Activated CD4-positive, CD25-positive, alpha-beta regulatory T cell treated with anti-CD3 and anti-CD28 coated beads, Interleukin-2, amount 50 U/mL, for 16 hours (primary cell): ENCODE results near the gene DHH.

ENCODE experiments used
- DNase-seq: peaks from one replicate; pipeline ENCODE4 v3.0.0-alpha.2; 2020; ENCODE audit warnings: low read depth, low spot score

Gene DHH

GRCh38 chr12:49050507-49051372, 43.9 kb downstream of the DHH start:
- DNase-seq = no peak

- no peak for DNase-seq
Observed at GRCh38 chr12:49049566-49050224, 44.9 kb downstream of the DHH start.

GRCh38 chr12:49048953-49049352, 45.6 kb downstream of the DHH start:
- no peak for DNase-seq

- no peak for DNase-seq
Observed at GRCh38 chr12:49046129-49046895, 48.3 kb downstream of the DHH start.

GRCh38 chr12:49044660-49045059, 49.9 kb downstream of the DHH start:
- DNase-seq = no peak

- DNase-seq = peak; percentile 62
Observed at GRCh38 chr12:49043856-49044258, 50.7 kb downstream of the DHH start.

GRCh38 chr12:49043241-49043640, 51.4 kb downstream of the DHH start:
- DNase-seq = no peak

GRCh38 chr12:49041881-49042484, 52.6 kb downstream of the DHH start:
- no peak for DNase-seq

- no peak for DNase-seq
Observed at GRCh38 chr12:49041036-49041880, 53.3 kb downstream of the DHH start.

- no peak for DNase-seq
Observed at GRCh38 chr12:49040364-49040855, 54.2 kb downstream of the DHH start.

GRCh38 chr12:49039421-49040363, 54.9 kb downstream of the DHH start:
- DNase-seq = no peak

GRCh38 chr12:49038291-49038955, 56.2 kb downstream of the DHH start:
- no peak for DNase-seq

- no peak for DNase-seq
Observed at GRCh38 chr12:49037947-49038237, 56.7 kb downstream of the DHH start.

- DNase-seq = no peak
Observed at GRCh38 chr12:49037111-49037946, 57.3 kb downstream of the DHH start.
